NB4 (cell line): ENCODE results near the gene CCNDBP1.

Experiments used
- DNase-seq: peaks from one replicate; pipeline ENCODE4 v3.0.0; 2010; ENCODE audit warnings: low read depth
- H3K4me3 ChIP-seq: one replicate; pipeline ENCODE4 v1.5.1; 2011; ENCODE audit warnings: mild to moderate bottlenecking, low read depth, low read length, moderate library complexity
- CTCF ChIP-seq: IDR thresholded peaks from one replicate; pipeline ENCODE4 v1.5.1; 2012; ENCODE audit warnings: low read depth, low read length
- MYC ChIP-seq: IDR thresholded peaks from 2 replicates; pipeline ENCODE4 v1.6.1; 2011; ENCODE audit warnings: low read depth, low read length
- POLR2A ChIP-seq: IDR thresholded peaks from 2 replicates; pipeline ENCODE4 v1.6.1; 2011; ENCODE audit warnings: mild to moderate bottlenecking; ENCODE audit not compliant: insufficient read length; ENCODE audit errors: extremely low read depth
- TF ChIP-seq, protein P1 (sequence below): IDR thresholded peaks from 2 replicates; pipeline ENCODE4 v1.6.1; 2011; ENCODE audit warnings: low read depth, low read length

The CCNDBP1 gene

GRCh38 chr15:43199945-43200488 is 14.8 kb downstream of the CCNDBP1 start:
- no peak for DNase-seq
- TF ChIP-seq CTCF: no peak
- TF ChIP-seq, protein P1, sequence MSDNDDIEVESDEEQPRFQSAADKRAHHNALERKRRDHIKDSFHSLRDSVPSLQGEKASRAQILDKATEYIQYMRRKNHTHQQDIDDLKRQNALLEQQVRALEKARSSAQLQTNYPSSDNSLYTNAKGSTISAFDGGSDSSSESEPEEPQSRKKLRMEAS: no peak
- no peak for TF ChIP-seq MYC
- TF ChIP-seq POLR2A: no peak
- H3K4me3 ChIP-seq: no peak overlapping the region

DNA sequence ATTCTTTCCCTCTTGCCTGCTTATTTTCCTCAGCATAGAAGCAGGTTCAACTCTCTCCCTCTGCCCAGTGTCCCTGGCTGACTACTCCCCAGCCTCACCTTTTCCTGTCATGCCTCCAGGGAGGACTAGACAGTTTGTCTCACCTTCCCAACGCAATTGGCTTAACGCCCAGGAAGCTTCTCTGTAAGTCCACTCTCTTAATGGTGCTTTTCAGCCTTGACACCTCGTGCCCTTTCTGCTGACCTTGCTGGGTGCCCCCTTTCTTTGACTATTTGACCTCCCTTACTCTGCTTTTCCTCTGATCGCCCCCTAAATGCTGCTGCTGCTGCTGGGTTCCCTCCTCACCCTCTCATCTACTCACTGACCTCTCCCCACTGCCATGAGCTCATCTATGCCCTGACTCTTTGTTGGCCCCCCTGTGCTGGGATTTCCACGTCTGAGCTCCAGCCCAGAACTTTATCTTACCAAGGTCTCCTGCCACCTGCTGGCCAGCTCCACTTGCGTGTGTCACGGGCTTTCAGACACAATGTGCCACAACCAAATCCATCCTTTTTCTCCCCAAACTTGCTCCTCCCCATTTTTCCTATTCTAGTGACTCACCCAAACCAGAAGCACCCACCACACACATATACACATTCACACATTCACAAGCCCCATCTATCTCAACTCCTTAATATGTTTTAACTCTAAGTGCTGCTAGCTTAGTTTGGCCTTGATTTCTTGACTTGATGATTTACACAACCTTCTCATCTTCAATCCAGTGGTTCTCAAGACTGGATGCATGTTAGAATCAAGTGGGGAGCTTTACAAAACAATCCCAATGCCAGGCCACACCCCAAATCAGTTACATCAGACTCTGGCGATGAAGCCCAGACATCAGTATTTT is 19.1 kb downstream of the CCNDBP1 start:
- TF ChIP-seq CTCF: peak; percentile 83
- TF ChIP-seq, protein P1: no peak
- TF ChIP-seq MYC: 0 out of 2 replicates have a peak, but pooled peaks have one; percentile 33
- H3K4me3 ChIP-seq: no peak overlapping the region
- DNase-seq: peak; percentile 56

DNA sequence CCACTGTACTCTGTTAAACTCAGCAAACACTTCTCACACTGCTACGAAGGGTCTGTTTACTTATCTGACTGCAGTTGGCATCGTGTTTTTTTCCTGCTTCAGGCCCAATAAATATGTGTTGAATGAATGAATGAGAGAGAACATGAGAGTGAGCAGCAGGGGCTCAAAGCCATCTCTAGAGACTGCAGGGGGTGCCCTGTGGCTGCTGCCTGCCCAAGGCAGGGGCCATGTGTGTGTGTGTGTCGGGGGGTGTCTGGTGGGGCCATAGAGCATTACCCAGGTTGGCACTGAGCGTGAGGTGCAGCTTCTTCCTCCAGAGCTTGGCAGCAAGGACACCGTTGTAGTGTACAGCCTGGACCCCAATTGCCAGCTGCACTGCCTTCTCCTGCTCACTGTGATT is 20.9 kb downstream of the CCNDBP1 start:
- DNase-seq: no peak
- H3K4me3 ChIP-seq: no peak overlapping the region
- TF ChIP-seq CTCF (no peak), POLR2A (no peak)
- TF ChIP-seq, protein P1: no peak

- TF ChIP-seq, protein P1: no peak
- no peak for TF ChIP-seq CTCF
- no peak for TF ChIP-seq MYC
- no peak for TF ChIP-seq POLR2A
- H3K4me3 ChIP-seq: no peak overlapping the region
- no peak for DNase-seq
Measured at GRCh38 chr15:43207024-43207423, 21.8 kb downstream of the CCNDBP1 start.

- TF ChIP-seq CTCF (no peak), POLR2A (no peak), MYC (no peak)
- TF ChIP-seq, protein P1: no peak
- H3K4me3 ChIP-seq: no peak overlapping the region
Measured at GRCh38 chr15:43208052-43209002, 23.1 kb downstream of the CCNDBP1 start.

More at GRCh38 chr15:43208052-43209002, 23.1 kb downstream of the CCNDBP1 start:
- no peak for DNase-seq
